ENCODE data around the gene SOWAHC.

SOWAHC gene

DNA sequence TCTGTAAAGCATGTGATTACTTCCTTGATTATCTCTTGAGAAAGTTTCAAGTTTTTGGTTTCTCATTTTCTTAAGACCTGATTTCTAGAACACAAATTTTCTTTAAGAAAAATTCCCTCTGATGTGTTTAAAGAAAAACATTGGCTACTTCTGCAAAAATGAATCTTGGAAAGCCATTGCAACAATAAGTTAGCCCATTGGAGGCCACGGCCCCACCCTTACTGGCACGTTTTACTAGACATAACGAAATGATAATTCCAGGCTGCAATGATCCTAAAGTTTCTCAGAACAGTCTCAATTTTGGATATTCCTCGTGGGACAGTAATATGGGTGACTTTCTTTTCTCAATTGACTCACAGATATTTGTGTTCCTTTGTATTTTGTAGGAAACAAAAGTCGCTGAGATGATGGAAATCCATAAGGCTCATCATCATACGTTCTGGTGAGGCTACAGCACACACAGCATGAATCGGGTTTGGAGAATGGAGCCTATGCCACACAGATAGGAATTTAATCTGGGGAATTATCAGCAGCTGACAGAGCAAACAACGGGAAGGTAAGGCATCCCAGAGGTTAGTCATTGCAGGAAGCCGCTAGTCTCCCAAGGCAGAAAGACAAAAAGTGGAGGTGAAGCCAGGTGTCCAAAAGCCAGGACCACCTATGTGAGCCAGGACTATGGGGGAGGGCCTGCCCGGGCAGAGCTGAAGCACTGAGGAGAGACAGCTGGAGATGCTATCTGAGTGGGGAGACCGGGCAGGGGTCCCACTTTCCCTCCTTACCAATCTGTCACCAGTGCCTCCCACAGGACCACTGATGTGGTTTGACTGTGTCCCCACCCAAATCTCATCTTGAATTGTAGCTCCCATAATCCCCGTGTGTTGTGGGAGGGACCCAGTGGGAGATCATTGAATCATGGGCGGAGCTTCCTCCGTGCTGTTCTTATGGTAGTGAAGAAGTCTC, 35.9 kb downstream of the SOWAHC start:
- Histone ChIP-seq H3K9ac (no peak overlapping the region), H3K4me1 (peaks cover 0 to 5% (median under 1%) of the 10 kb centered on the region in 10 experiments; a peak in 12 of 20 replicates), H3K27ac (no peak overlapping the region), H3K4me2 (no peak overlapping the region), H3K9me3 (replicated peaks in 1 of 11) (peaks cover 0 to 4% (median 0%) of the 10 kb centered on the region in 11 experiments; a peak in 1 of 22 replicates), H3K27me3 (no peaks in the 10 kb centered on the region), H4K20me1 (no peaks in the 10 kb centered on the region), H3K36me3 (no peaks in the 10 kb centered on the region), H3K4me3 (no peak overlapping the region)
- TF ChIP-seq Cebpa-rat (IDR thresholded peaks at IDR 0.05), result no peak

DNA sequence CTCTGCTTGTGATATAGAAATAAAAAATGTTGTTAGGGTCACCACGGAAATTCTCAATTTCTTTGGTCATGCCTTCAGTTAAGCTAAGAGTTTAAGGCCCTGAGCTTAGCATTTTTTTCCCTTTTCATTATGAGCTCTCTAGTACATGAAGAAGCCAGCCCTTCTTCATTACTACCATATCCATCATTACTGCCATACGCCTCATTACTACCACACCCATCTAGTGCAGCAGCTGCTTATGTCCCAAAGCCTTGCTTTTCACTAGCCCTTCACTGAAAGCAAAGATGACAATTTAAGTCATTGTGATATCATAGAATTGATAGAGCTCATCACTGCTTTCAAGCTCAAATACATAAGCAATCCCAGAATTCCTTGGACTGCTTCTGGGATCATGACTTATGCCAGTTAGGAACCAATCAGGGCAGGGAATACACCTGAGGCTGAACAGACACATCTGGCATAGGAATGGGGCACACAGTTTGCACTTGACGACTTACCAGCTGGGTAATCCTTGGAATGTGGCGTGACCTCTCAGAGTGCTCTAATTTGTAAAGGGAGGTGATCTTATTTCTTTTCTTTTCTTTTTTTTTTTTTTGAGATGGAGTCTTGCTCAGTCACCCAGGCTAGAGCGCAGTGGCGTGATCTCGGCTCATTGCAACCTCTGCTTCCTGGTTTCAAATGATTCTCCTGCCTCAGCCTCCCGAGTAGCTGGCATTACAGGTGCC, 40.3 kb downstream of the SOWAHC start:
- no peaks in the 10 kb centered on the region for H4K20me1 ChIP-seq
- H3K4me1 ChIP-seq, result no peaks in the 10 kb centered on the region
- no peak overlapping the region for H3K4me2 ChIP-seq
- H3K36me3 ChIP-seq, result no peaks in the 10 kb centered on the region
- H3K4me3 ChIP-seq, result no peak overlapping the region
- H3K9ac ChIP-seq, result no peak overlapping the region
- no peaks in the 10 kb centered on the region for H3K27me3 ChIP-seq
- no peak overlapping the region for H3K27ac ChIP-seq
- peaks cover 0 to 4% (median 0%) of the 10 kb centered on the region in 11 experiments; a peak in 1 of 22 replicates for H3K9me3 ChIP-seq (replicated peaks in 1 of 11)
- no peak for TF ChIP-seq Cebpa-rat (IDR thresholded peaks at IDR 0.05)

DNA sequence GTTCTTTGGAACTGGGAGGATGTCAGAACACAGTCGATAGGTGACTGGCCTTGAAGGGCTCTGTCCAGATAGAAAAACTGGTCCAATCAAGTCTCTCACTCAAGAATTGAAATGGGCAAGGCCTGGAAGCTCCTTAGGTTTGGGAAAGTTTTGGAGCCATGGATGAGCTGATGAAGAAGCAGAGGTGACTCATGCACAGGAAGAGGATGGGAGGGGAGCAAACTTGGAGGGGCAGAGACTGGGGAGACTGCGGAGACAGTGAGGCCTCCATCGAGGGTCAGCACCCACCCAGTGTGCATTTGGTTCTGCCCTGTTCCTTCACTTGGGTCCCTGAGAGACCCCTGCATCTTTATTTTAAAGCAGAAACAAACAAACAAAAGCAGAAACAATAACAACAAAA, 41.1 kb downstream of the SOWAHC start:
- Histone ChIP-seq H4K20me1 (no peaks in the 10 kb centered on the region), H3K36me3 (no peaks in the 10 kb centered on the region), H3K4me2 (no peak overlapping the region), H3K27ac (no peak overlapping the region), H3K4me1 (no peaks in the 10 kb centered on the region), H3K9ac (no peak overlapping the region), H3K9me3 (replicated peaks in 1 of 11) (peaks cover 0 to 2% (median 0%) of the 10 kb centered on the region in 11 experiments; a peak in 1 of 22 replicates), H3K4me3 (no peak overlapping the region), H3K27me3 (no peaks in the 10 kb centered on the region)
- TF ChIP-seq Cebpa-rat (IDR thresholded peaks at IDR 0.05), result no peak

DNA sequence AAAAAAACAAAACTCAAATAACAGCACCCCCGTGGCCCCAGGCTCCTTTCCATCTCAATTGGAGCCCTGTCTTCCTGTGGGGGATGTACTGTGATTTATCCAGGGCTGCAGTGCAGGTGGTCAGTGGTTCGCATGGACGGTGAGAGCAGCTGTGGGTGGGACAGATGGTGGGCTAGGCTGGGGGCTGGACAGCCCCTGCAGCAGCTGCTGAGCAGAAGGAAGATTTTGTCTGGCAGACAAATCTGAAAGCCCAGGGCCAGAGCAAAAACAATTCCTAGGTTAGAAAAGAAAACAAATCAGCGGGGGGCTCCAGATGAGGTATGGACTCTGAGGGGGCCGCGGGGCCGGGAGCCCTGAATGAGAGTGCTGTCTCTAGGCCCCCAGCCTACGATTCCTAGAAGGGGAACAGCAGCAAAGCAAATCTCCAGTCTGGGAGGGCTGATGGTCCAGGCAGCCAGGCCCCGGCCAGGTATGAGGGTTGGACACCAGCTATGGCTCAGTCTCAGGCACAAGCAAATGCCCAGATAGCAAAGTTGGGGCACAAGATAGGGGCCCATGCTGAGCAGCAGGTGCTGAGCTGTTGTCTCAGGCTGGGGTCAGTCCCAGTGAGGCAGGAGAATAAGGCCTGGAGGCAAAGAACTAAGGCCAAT, 45.4 kb downstream of the SOWAHC start:
- Histone ChIP-seq H3K4me3 (no peak overlapping the region), H3K9me3 (replicated peaks in 1 of 11) (no peaks in the 10 kb centered on the region), H3K4me1 (no peaks in the 10 kb centered on the region), H3K27me3 (no peaks in the 10 kb centered on the region), H3K9ac (no peak overlapping the region), H4K20me1 (no peaks in the 10 kb centered on the region), H3K36me3 (no peaks in the 10 kb centered on the region), H3K4me2 (no peak overlapping the region), H3K27ac (no peak overlapping the region)
- no peak for TF ChIP-seq Cebpa-rat (IDR thresholded peaks at IDR 0.05)

DNA sequence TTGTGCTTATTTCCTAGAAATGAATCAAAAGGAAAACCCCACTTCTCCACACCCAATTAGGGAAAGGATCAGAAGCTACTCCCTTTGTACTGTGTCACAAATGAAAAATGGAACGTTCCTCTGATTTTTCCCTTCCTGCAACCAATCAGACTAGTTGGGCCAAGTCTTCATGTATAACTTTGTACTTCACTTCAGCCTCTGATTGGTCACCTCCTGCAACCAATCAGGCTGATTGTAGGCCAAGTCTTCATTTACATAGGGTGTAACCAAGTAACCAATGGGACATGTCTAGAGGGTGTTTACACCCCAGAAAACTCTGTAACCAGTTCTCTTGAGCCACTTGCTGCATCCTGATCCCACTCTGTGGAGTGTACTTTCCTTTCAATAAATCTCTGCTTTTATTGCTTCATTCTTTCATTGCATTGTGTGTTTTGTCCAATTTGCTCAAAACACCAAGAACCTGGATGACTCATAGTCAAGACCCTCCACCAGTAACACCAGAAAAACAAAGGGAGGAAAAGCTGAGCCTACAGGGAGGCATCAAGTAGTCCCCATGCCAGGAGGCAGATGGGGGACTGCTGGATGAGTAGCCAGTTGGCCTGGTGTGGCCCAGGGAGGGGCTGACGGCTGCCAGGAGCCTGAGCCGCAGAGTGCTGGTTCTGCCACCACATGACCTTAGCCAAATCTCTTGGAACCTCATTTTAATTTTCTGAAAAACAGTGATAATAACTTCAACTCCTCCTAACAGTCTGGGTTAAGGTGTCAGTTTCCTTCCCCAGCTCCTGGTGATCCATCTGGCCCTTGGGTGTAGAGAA, 46.1 kb downstream of the SOWAHC start:
- Histone ChIP-seq H3K27ac (no peak overlapping the region), H3K4me2 (no peak overlapping the region), H3K27me3 (no peaks in the 10 kb centered on the region), H4K20me1 (no peaks in the 10 kb centered on the region), H3K4me1 (no peaks in the 10 kb centered on the region), H3K9ac (no peak overlapping the region), H3K9me3 (replicated peaks in 1 of 11) (no peaks in the 10 kb centered on the region), H3K36me3 (no peaks in the 10 kb centered on the region), H3K4me3 (no peak overlapping the region)
- no peak for TF ChIP-seq Cebpa-rat (IDR thresholded peaks at IDR 0.05)

DNA sequence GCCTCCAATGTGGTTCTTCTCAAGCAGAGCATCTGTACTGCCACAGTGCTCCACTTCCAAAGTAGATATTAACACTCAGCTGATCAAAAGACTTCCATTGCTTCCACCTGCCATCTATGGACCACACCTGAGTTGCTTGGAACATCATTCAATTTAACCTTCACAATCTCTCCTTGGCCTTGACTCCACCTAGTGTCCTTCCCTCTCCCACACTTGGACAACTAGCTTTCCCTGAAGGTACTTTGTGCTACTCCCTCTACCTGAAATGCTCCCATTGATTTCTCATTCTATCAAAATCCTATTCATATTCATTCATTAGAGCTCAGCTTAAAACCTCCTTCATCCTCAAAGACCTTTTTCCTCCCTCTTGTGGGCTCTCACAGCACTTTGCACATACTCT, 48.7 kb downstream of the SOWAHC start:
- H3K4me1 ChIP-seq, result no peaks in the 10 kb centered on the region
- H3K4me2 ChIP-seq, result no peak overlapping the region
- no peak for TF ChIP-seq Cebpa-rat (IDR thresholded peaks at IDR 0.05)
- no peak overlapping the region for H3K4me3 ChIP-seq
- no peak overlapping the region for H3K27ac ChIP-seq
- no peaks in the 10 kb centered on the region for H3K36me3 ChIP-seq
- no peaks in the 10 kb centered on the region for H4K20me1 ChIP-seq
- H3K9ac ChIP-seq, result no peak overlapping the region
- H3K27me3 ChIP-seq, result no peaks in the 10 kb centered on the region
- H3K9me3 ChIP-seq (replicated peaks in 1 of 11), result no peaks in the 10 kb centered on the region

DNA sequence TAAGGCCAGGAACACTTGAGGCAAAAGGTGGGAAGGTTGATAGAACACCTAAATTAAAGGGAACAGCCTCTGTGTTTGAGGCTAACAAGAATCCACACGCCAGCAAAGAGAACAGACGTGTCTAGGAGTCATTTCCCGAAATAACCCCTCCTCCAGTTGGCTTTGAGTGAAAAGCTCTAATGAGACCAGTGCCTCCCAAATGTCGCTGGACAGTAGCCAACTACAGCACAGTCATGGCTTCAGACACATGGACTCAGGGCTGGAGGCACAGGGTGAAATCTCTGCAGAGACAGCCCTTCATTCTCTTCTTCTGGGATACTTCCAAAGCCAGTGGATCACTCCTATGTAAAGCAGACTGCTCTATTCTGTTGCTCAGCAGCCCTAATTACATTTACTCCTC, 49.6 kb downstream of the SOWAHC start:
- Histone ChIP-seq H3K27me3 (no peaks in the 10 kb centered on the region), H3K4me3 (no peak overlapping the region), H3K9me3 (replicated peaks in 1 of 11) (no peaks in the 10 kb centered on the region), H3K4me2 (no peak overlapping the region), H3K36me3 (no peaks in the 10 kb centered on the region), H4K20me1 (no peaks in the 10 kb centered on the region), H3K9ac (no peak overlapping the region), H3K4me1 (no peaks in the 10 kb centered on the region), H3K27ac (no peak overlapping the region)
- no peak for TF ChIP-seq Cebpa-rat (IDR thresholded peaks at IDR 0.05)

DNA sequence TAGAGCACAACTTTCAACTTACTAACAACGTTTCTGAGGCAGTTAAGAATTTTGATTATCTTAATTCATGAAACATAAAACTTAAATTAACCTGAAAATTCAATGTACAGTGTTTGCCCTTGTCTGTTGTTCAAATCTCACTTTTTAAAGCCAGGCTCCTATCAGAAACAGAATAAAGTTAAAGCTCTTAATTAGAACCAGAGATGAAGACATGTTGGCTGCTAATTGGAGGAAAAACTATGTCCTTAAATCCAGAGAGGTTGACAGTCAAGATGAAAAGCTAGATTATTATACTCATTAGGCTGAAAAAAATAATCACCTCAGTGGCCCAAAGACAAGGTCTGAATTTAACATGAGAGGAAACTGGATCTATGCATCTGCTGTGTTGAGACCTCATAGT, 52.3 kb downstream of the SOWAHC start:
- TF ChIP-seq Cebpa-rat (IDR thresholded peaks at IDR 0.05), result no peak
- Histone ChIP-seq H3K27ac (no peak overlapping the region), H4K20me1 (no peaks in the 10 kb centered on the region), H3K36me3 (no peaks in the 10 kb centered on the region), H3K4me2 (no peak overlapping the region), H3K4me3 (no peak overlapping the region), H3K4me1 (no peaks in the 10 kb centered on the region), H3K27me3 (no peaks in the 10 kb centered on the region), H3K9me3 (replicated peaks in 1 of 11) (no peaks in the 10 kb centered on the region), H3K9ac (no peak overlapping the region)
